Stomach smooth muscle (tissue), 2 donors: ENCODE results near the gene KCNAB2.

Experiments
- H3K27ac ChIP-seq: one replicate; pipeline ENCODE4 v1.7.0; 2013; ENCODE audit warnings: mild to moderate bottlenecking, low read length, inconsistent platforms
- H3K27me3 ChIP-seq, 2 donors: one replicate each; pipeline ENCODE4 v1.7.0; 2013; ENCODE audit warnings: low read length in 2 of 2; ENCODE audit not compliant: insufficient read depth in 2 of 2, control insufficient read depth in 1 of 2
- H3K36me3 ChIP-seq, 2 donors: one replicate each; pipeline ENCODE4 v1.7.0; 2013; ENCODE audit warnings: low read length in 2 of 2; ENCODE audit not compliant: control insufficient read depth in 2 of 2, insufficient read depth in 2 of 2
- H3K4me1 ChIP-seq: one replicate; pipeline ENCODE4 v1.7.0; 2013; ENCODE audit warnings: low read length; ENCODE audit not compliant: control insufficient read depth, insufficient read depth
- H3K4me3 ChIP-seq, 2 donors: one replicate each; pipeline ENCODE4 v1.7.0; 2013; ENCODE audit warnings: low read length in 2 of 2
- H3K9ac ChIP-seq, 2 donors: one replicate each; pipeline ENCODE4 v1.7.0; 2013; ENCODE audit warnings: low read length in 2 of 2, mild to moderate bottlenecking in 1 of 2
- H3K9me3 ChIP-seq, 2 donors: one replicate each; pipeline ENCODE4 v1.7.0; 2013; ENCODE audit warnings: low read length in 2 of 2; ENCODE audit not compliant: control insufficient read depth in 2 of 2
- donor health status: healthy.
- donor health status: Pancreatic carcinoma.

The KCNAB2 gene

DNA sequence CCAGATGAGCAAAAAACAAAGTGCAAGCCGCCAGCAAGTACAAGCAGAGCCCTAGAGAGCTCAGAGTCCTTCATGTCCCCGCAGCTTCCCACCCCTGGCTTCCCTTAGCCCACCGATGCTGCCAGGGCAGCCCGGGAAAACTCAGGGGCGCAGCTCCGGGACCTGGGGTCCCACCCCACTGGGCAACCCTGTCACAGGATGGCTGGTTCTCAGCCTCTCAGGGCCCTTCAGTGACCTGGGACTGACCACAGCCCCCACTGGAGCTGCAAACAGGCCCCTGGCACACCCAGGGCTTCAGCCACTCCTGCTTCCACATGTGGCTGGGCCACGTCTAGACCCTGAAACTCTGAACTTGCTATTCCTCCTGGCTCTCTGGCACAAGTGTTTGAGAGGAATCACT is 84.9 kb downstream of the KCNAB2 start:
- Histone ChIP-seq H3K36me3 (no peaks in the 10 kb centered on the region), H3K4me3 (no peak overlapping the region), H3K27ac (no peak overlapping the region), H3K9ac (no peak overlapping the region), H3K4me1 (peaks cover 5% of the 10 kb centered on the region), H3K9me3 (peaks cover 0 to 7% of the 10 kb centered on the region in 2 donors), H3K27me3 (no peaks in the 10 kb centered on the region)

DNA sequence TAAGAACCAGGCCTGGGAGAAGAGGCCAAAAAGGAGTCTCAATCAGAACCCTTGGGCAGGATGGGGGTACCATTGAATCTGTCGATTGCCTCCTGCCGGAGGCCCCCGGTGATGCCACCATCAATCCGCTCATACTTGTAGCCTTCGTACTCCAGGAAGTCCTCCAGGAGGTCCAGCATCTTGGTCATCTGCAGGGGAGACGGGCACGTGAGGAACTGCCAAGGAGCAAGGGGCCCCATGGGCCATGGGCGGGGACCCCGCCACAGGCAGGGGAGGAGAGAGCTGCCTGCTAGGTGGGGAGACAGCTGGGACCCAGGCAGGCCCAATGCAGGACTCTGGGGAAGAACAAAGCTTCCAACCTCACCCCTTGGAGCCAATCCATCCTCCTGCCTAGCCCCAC is 85.9 kb downstream of the KCNAB2 start:
- H3K4me3 ChIP-seq: no peak overlapping the region
- no peaks in the 10 kb centered on the region for H3K27me3 ChIP-seq
- H3K9me3 ChIP-seq: peaks cover 0 to 7% of the 10 kb centered on the region in 2 donors
- no peaks in the 10 kb centered on the region for H3K36me3 ChIP-seq
- peaks cover 5% of the 10 kb centered on the region for H3K4me1 ChIP-seq
- no peak overlapping the region for H3K9ac ChIP-seq
- H3K27ac ChIP-seq: no peak overlapping the region

DNA sequence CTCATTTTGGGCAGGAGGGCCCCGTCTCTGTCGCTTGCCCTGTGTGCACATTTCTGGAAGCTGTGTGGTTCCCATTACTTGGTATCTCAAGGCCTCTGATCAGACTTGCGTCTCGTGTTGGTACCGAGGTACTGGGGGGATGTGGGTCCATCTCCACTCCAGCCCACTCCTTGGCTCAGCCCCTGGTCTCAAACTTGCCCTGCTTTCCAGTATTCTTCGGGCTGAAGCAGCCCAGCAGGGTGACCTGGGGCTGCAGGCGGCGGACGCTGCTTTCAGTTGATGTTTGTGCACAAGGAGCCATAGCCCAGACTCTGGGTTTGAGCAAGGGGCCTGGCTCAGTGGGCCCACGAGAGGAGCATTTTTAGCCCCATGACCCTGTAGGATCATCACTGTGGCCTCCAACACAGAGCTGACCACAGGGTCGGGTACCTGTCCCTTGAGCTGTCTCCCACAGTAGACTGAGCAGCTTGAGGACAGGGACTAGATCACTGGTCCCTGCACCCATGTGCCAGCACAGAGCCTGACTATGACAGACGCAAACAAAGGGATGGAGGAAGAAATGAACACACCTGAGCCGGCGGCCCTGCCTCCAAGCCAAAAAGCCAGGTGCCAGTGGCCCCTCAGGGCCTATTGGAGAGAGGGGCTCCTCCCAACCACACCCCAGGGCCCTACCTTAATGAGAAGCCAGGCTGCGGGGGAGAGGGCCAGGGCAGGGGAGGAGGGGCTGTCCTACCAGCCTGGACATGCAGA is 87.6 kb downstream of the KCNAB2 start:
- Histone ChIP-seq H3K4me3 (no peak overlapping the region), H3K36me3 (no peaks in the 10 kb centered on the region), H3K9ac (no peak overlapping the region), H3K27me3 (no peaks in the 10 kb centered on the region), H3K9me3 (peaks cover 0 to 7% of the 10 kb centered on the region in 2 donors), H3K4me1 (no peaks in the 10 kb centered on the region), H3K27ac (no peak overlapping the region)

DNA sequence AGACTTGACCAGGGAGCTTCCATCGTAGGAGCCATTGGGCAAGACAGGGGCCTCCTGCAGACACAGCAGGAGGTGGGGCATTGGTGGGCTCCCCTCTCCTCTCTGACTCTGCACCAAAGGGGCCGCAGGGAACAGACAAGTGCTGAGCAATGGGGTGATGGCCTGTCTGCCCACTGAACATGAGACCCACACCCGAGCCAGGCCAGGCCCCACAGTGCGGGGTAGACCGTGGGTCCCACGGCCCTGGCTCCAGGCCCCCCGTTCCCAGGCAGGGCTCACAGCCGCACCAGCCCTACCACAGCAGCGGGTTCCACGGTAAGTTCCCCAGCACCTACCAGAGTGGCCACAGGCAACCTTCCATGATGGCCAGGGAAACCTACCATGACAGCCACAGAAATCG is 88.5 kb downstream of the KCNAB2 start:
- Histone ChIP-seq H3K4me1 (no peaks in the 10 kb centered on the region), H3K36me3 (no peaks in the 10 kb centered on the region), H3K9me3 (peaks cover 0 to 7% of the 10 kb centered on the region in 2 donors), H3K27ac (no peak overlapping the region), H3K9ac (no peak overlapping the region), H3K4me3 (no peak overlapping the region), H3K27me3 (no peaks in the 10 kb centered on the region)

DNA sequence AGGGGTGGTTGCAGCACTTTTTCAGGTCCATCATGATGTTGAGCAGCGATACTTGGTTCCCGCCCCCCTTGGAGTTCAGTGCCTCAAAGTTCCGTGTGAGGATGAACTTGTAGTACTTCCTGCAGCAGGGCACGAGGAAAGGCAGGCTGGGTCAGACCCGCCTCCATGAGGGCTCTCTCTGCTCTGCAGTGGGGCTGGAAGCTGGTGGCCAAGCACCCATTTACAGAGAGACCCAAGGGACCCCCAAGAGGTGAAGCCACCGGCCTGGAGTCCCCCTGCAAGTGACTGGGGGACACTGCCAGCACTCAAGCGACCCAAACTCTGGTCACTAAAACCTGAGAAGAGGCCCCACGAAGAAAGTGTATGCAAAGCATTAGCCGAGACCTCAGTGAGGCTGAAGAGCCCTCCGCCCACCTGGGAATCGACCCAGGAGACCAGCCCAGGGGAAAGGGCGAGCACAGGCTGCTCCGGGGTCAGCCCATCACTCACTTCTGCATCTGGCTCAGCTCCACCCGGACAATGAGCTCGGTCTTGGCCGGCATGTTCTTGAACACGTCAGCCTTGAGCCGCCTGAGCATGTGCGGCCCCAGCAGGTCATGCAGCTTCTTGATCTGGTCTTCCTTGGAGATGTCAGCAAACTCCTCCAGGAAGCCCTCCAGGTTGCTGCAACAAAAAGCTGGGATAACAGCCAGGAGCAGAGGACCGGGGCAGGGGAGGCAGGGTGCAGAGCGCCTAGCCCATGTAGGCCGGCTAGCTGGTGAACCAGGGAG is 89.2 kb downstream of the KCNAB2 start:
- Histone ChIP-seq H3K36me3 (no peaks in the 10 kb centered on the region), H3K27me3 (no peaks in the 10 kb centered on the region), H3K9ac (no peak overlapping the region), H3K9me3 (peaks cover 0 to 7% of the 10 kb centered on the region in 2 donors), H3K4me1 (no peaks in the 10 kb centered on the region), H3K27ac (no peak overlapping the region), H3K4me3 (no peak overlapping the region)

DNA sequence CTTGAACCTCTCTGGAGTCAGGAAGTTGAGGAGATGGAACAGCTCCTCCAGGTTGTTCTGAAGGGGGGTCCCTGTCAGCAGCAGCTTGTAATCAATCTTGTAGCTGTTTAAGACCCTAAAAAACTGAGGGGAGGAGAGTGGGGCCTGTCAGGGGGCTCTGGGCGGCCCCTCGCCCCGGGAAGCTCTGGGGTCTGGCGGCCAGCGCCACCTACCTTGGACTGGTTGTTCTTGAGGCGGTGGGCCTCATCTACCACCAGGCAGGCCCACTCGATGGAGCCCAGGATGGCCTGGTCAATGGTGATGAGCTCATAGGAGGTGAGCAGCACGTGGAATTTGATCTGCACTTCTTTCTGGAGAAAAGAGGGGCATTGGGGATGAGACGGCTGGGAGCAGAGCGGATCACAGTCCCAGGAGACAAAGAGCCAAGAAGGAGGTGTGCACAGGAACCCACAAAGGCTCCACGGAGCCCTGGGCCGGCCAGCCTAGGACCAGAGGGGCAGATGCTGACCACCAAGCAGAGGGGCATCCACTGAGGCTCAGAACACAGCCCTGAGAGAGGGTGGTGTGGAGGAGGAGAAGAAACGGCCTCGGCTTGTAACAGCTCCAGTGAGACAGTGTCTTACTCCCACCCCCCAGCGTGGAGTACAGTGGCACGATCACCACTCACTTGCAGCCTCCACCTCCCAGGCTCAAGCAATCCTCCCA is 91.0 kb downstream of the KCNAB2 start:
- H3K9me3 ChIP-seq: peaks cover 0 to 7% of the 10 kb centered on the region in 2 donors
- H3K36me3 ChIP-seq: no peaks in the 10 kb centered on the region
- no peaks in the 10 kb centered on the region for H3K4me1 ChIP-seq
- H3K27me3 ChIP-seq: no peaks in the 10 kb centered on the region
- no peak overlapping the region for H3K27ac ChIP-seq
- no peak overlapping the region for H3K9ac ChIP-seq
- H3K4me3 ChIP-seq: no peak overlapping the region

DNA sequence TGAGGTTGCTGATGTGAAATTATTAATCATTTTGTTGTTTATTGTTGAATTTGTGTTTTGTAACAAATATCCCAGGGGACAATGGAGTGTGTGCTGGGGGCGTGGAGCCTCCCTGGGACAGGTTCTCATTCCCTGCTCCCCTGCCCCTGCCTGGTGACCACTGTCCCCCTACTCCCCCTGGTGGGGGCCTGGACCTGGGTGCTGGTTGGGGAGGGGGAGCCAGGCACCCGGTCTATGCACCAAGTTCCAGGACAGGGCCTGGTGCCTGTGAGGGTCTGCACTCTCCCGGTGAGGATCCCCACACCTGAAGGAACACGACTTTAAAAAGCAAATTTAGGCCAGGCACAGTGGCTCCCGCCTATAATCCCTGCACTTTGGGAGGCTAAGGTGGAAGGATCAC is 92.1 kb downstream of the KCNAB2 start:
- Histone ChIP-seq H3K4me1 (no peaks in the 10 kb centered on the region), H3K27ac (no peak overlapping the region)

DNA sequence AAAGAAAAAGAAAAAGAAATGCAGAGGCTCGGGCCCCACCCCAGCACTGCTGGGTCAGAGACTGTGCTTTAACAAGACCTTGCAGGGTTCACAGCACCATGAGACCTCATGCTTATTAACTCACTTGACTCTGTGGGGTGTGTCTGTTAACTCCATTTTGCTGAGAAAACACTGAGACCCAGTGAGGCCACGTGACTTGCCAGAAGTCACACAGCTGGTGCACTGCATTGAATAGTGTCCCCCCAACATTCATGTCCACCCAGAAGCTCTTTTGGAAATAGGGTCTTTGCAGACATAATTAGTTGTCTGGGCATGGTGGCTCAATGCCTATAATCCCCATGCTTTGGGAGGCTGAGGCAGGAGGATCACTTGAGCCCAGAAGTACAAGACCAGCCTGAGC is 94.7 kb downstream of the KCNAB2 start:
- H3K9me3 ChIP-seq: no peaks in the 10 kb centered on the region
- no peaks in the 10 kb centered on the region for H3K36me3 ChIP-seq
- H3K4me3 ChIP-seq: no peak overlapping the region
- H3K27ac ChIP-seq: no peak overlapping the region
- H3K27me3 ChIP-seq: no peaks in the 10 kb centered on the region
- no peaks in the 10 kb centered on the region for H3K4me1 ChIP-seq
- H3K9ac ChIP-seq: no peak overlapping the region

More for the DNA sequence above, 92.1 kb downstream of the KCNAB2 start:
- Histone ChIP-seq H3K27me3 (no peaks in the 10 kb centered on the region), H3K36me3 (no peaks in the 10 kb centered on the region), H3K9ac (no peak overlapping the region), H3K9me3 (no peaks in the 10 kb centered on the region), H3K4me3 (no peak overlapping the region)

DNA sequence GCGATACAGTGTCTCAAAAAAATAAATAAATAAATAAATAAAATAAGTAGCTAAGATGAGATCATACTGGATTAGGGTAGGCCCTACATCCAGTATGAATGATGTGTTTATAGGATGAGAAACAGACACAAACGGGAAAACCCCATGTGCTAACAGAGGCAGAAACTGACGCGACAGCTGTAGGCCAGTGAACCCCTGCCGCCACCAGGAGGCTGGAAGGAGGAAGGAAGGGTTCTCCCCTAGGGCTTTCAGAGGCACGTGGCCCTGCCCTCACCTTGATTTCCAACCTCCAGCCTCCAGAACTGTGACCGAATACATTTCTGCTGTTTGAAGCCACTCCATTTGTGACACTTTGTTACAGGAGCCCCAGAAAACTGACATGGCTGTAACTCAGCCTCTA is 95.9 kb downstream of the KCNAB2 start:
- no peak overlapping the region for H3K4me3 ChIP-seq
- no peak overlapping the region for H3K9ac ChIP-seq
- no peaks in the 10 kb centered on the region for H3K36me3 ChIP-seq
- no peaks in the 10 kb centered on the region for H3K4me1 ChIP-seq
- H3K9me3 ChIP-seq: no peaks in the 10 kb centered on the region
- H3K27me3 ChIP-seq: peaks cover 0 to 4% of the 10 kb centered on the region in 2 donors
- H3K27ac ChIP-seq: no peak overlapping the region

DNA sequence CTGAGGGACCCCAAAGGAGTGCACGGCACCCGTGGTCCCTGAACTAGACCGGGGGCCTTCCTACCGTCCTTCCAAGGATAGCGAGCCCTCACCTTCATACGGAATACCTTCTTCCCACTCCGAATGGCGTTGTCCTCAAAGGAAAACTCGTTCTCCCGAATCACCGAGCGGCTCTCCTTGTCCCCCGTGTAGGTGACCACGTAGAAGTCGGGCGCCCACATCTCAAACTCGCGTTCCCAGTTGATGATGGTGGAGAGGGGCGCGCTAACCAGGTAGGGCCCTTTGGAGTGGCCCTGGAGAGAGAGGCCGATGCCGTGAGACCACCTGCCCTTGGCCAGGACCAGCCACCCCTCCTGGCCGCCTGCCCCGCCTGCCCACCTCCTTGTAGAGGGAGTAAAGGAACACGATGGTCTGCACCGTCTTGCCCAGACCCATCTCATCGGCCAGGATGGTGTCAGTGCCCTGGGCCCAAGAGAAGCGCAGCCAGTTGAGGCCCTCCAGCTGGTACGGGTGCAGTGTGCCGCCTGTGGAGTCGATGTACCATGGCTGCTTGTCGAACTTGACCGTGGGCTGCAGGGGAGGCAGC is 96.4 kb downstream of the KCNAB2 start:
- Histone ChIP-seq H3K4me3 (no peak overlapping the region), H3K9me3 (no peaks in the 10 kb centered on the region), H3K4me1 (no peaks in the 10 kb centered on the region), H3K9ac (no peak overlapping the region), H3K27me3 (peaks cover under 1 to 7% of the 10 kb centered on the region in 2 donors), H3K36me3 (no peaks in the 10 kb centered on the region), H3K27ac (no peak overlapping the region)
